ENCODE measurements around the gene LHPP. TPM values are rescaled to one million over a fixed set of nuclear protein-coding genes. Genes with fewer than 3 reads are reported as not detected.
A peak's percentile ranks its signal among the peaks of the same experiment; 100 is the strongest.

Gene LHPP
- total and polyA plus RNA-seq, 4 experiments from 2014 or later: 17.9 to 22.4 (median 19.2) TPM

- no peaks in the 10 kb centered on the region for H3K27me3 Mint-ChIP-seq
- H3K4me3 Mint-ChIP-seq: peak overlapping the region in 7 of 8 donors; percentile 50 to 78 (median 62)
- peaks cover 7% of the 10 kb centered on the region for H3K36me3 ChIP-seq (ENCODE audit: insufficient read depth, low read length)
- H3K4me1 ChIP-seq (ENCODE audit: insufficient read depth, low read length): peaks cover 98% of the 10 kb centered on the region
- H3K4me3 ChIP-seq (ENCODE audit: low read length in 2 of 2): no peak overlapping the region
- intact Hi-C loops (cut with micrococcal nuclease): no loop called here
- ChIA-PET CTCF (ENCODE audit: partially characterized antibody) (interaction anchor here (1.1 to 10.6 kb wide), 8 partner anchors 38 to 90 kb away, joined by 4 to 200 read pairs (median 4); no protein-coding TSS in a partner anchor), POLR2A (ENCODE audit: partially characterized antibody) (interaction anchor here (1.0 to 15.2 kb wide), 14 partner anchors 10 to 89 kb away, joined by 3 to 439 read pairs (median 4); partner anchors contain the start of gene FAM53B)
- peaks cover 5 to 22% of the 10 kb centered on the region in 2 donors for H3K36me3 Mint-ChIP-seq
- no peak for DNase-seq
- peak overlapping the region; percentile 43 for H3K27ac ChIP-seq (ENCODE audit: low read depth, low read length)
- no peaks in the 10 kb centered on the region for H3K27me3 ChIP-seq (ENCODE audit: insufficient read depth, low read length)
- H3K4me1 Mint-ChIP-seq: peaks cover 75 to 98% (median 92%) of the 10 kb centered on the region in 4 donors
- no peaks in the 10 kb centered on the region for H3K9me3 ChIP-seq (ENCODE audit: control insufficient read depth in 1 of 2, low read length in 2 of 2)
- H3K9me3 Mint-ChIP-seq: no peaks in the 10 kb centered on the region
- peak overlapping the region; percentile 74 to 95 (median 90) for H3K27ac Mint-ChIP-seq
Measured at GRCh38 chr10:124655191-124656112, 193.8 kb downstream of the LHPP start.

GRCh38 chr10:124656113-124656490 is 194.5 kb downstream of the LHPP start:
- Mint-ChIP-seq H3K27ac (peak overlapping the region; percentile 61 to 93 (median 83)), H3K27me3 (no peaks in the 10 kb centered on the region), H3K36me3 (peaks cover 5 to 18% of the 10 kb centered on the region in 2 donors), H3K4me1 (peaks cover 71 to 98% (median 91%) of the 10 kb centered on the region in 4 donors), H3K9me3 (no peaks in the 10 kb centered on the region), H3K4me3 (peak overlapping the region in 5 of 8 donors; percentile 50 to 73 (median 60))
- H3K9me3 ChIP-seq (ENCODE audit: control insufficient read depth in 1 of 2, low read length in 2 of 2): no peaks in the 10 kb centered on the region
- CTCF ChIA-PET (ENCODE audit: partially characterized antibody): interaction anchor here (1.1 to 10.6 kb wide), 3 partner anchors 38 to 62 kb away, joined by 5 to 200 read pairs (median 5); no protein-coding TSS in a partner anchor
- peaks cover 7% of the 10 kb centered on the region for H3K36me3 ChIP-seq (ENCODE audit: insufficient read depth, low read length)
- POLR2A ChIA-PET (ENCODE audit: partially characterized antibody): interaction anchor here (1.4 to 15.2 kb wide), 3 partner anchors 13 to 79 kb away, joined by 5 to 439 read pairs (median 297); no protein-coding TSS in a partner anchor
- H3K27me3 ChIP-seq (ENCODE audit: insufficient read depth, low read length): no peaks in the 10 kb centered on the region
- no peak overlapping the region for H3K4me3 ChIP-seq (ENCODE audit: low read length in 2 of 2)
- intact Hi-C loops (cut with micrococcal nuclease): no loop called here
- peak overlapping the region; percentile 43 for H3K27ac ChIP-seq (ENCODE audit: low read depth, low read length)
- peaks cover 98% of the 10 kb centered on the region for H3K4me1 ChIP-seq (ENCODE audit: insufficient read depth, low read length)
- DNase-seq: no peak

- ChIA-PET CTCF (ENCODE audit: partially characterized antibody) (interaction anchor here (2.2 to 10.8 kb wide), 3 partner anchors 8 to 89 kb away, joined by 8 to 87 read pairs (median 77); no protein-coding TSS in a partner anchor), POLR2A (ENCODE audit: partially characterized antibody) (interaction anchor here (5.2 to 25.7 kb wide), 2 partner anchors 8 to 62 kb away, joined by 50 to 439 read pairs; no protein-coding TSS in a partner anchor)
- H3K4me1 ChIP-seq (ENCODE audit: insufficient read depth, low read length): peaks cover 98% of the 10 kb centered on the region
- H3K4me1 Mint-ChIP-seq: peaks cover 71 to 98% (median 90%) of the 10 kb centered on the region in 4 donors
- no peaks in the 10 kb centered on the region for H3K9me3 ChIP-seq (ENCODE audit: control insufficient read depth in 1 of 2, low read length in 2 of 2)
- DNase-seq: no peak
- intact Hi-C loops (cut with micrococcal nuclease): no loop called here
- peak overlapping the region in 4 of 8 donors; percentile 1 to 39 (median 22) for H3K4me3 Mint-ChIP-seq
- peak overlapping the region; percentile 44 to 92 (median 74) for H3K27ac Mint-ChIP-seq
- peaks cover 7 to 18% of the 10 kb centered on the region in 2 donors for H3K36me3 Mint-ChIP-seq
- no peaks in the 10 kb centered on the region for H3K27me3 Mint-ChIP-seq
- peaks cover 7% of the 10 kb centered on the region for H3K36me3 ChIP-seq (ENCODE audit: insufficient read depth, low read length)
- no peaks in the 10 kb centered on the region for H3K9me3 Mint-ChIP-seq
- H3K27me3 ChIP-seq (ENCODE audit: insufficient read depth, low read length): no peaks in the 10 kb centered on the region
- H3K27ac ChIP-seq (ENCODE audit: low read depth, low read length): peak overlapping the region; percentile 43
- no peak overlapping the region for H3K4me3 ChIP-seq (ENCODE audit: low read length in 2 of 2)
Measured at GRCh38 chr10:124656541-124656940, 194.9 kb downstream of the LHPP start.

GRCh38 chr10:124657806-124658205 is 196.2 kb downstream of the LHPP start:
- POLR2A ChIA-PET (ENCODE audit: partially characterized antibody): interaction anchor here (0.8 to 25.7 kb wide), 16 partner anchors 9 to 75 kb away, joined by 3 to 439 read pairs (median 8); no protein-coding TSS in a partner anchor
- Histone ChIP-seq H3K4me1 (ENCODE audit: insufficient read depth, low read length) (peaks cover 92% of the 10 kb centered on the region), H3K9me3 (ENCODE audit: control insufficient read depth in 1 of 2, low read length in 2 of 2) (no peaks in the 10 kb centered on the region), H3K27ac (ENCODE audit: low read depth, low read length) (peak overlapping the region; percentile 67), H3K36me3 (ENCODE audit: insufficient read depth, low read length) (peaks cover 7% of the 10 kb centered on the region), H3K27me3 (ENCODE audit: insufficient read depth, low read length) (no peaks in the 10 kb centered on the region), H3K4me3 (ENCODE audit: low read length in 2 of 2) (peak overlapping the region; percentile 13 to 36)
- CTCF ChIA-PET (ENCODE audit: partially characterized antibody): interaction anchor here (0.9 to 10.8 kb wide), 10 partner anchors 9 to 88 kb away, joined by 3 to 87 read pairs (median 5); no protein-coding TSS in a partner anchor
- Mint-ChIP-seq H3K27ac (peak overlapping the region; percentile 88 to 98 (median 95)), H3K27me3 (no peaks in the 10 kb centered on the region), H3K9me3 (no peaks in the 10 kb centered on the region), H3K36me3 (peaks cover 9 to 18% of the 10 kb centered on the region in 2 donors), H3K4me1 (peaks cover 68 to 97% (median 84%) of the 10 kb centered on the region in 4 donors), H3K4me3 (peak overlapping the region; percentile 31 to 87 (median 78))
- intact Hi-C loops (cut with micrococcal nuclease): loop anchor here (1.0 kb wide), 1 partner anchor 10 kb away; no protein-coding TSS in a partner anchor
- DNase-seq: peak; percentile 60 to 79 (median 77)

GRCh38 chr10:124658591-124659242 is 197.1 kb downstream of the LHPP start:
- H3K27ac ChIP-seq (ENCODE audit: low read depth, low read length): peak overlapping the region; percentile 67

GRCh38 chr10:124659380-124659779 is 197.8 kb downstream of the LHPP start:
- H3K27ac Mint-ChIP-seq: peak overlapping the region; percentile 88 to 98 (median 95)
- peak overlapping the region; percentile 15 to 87 (median 74) for H3K4me3 Mint-ChIP-seq
- peaks cover 9 to 21% of the 10 kb centered on the region in 2 donors for H3K36me3 Mint-ChIP-seq
- H3K27me3 Mint-ChIP-seq: no peaks in the 10 kb centered on the region
- H3K9me3 Mint-ChIP-seq: no peaks in the 10 kb centered on the region
- no peaks in the 10 kb centered on the region for H3K27me3 ChIP-seq (ENCODE audit: insufficient read depth, low read length)
- H3K4me3 ChIP-seq (ENCODE audit: low read length in 2 of 2): no peak overlapping the region
- H3K9me3 ChIP-seq (ENCODE audit: control insufficient read depth in 1 of 2, low read length in 2 of 2): no peaks in the 10 kb centered on the region
- DNase-seq: peak in 2 of 5 donors; percentile 16 to 39
- CTCF ChIA-PET (ENCODE audit: partially characterized antibody): interaction anchor here (0.8 to 10.8 kb wide), 15 partner anchors 8 to 119 kb away, joined by 3 to 87 read pairs (median 5); no protein-coding TSS in a partner anchor
- POLR2A ChIA-PET (ENCODE audit: partially characterized antibody): interaction anchor here (0.8 to 25.7 kb wide), 25 partner anchors 8 to 82 kb away, joined by 3 to 439 read pairs (median 9); no protein-coding TSS in a partner anchor
- intact Hi-C loops (cut with micrococcal nuclease): no loop called here
- H3K4me1 ChIP-seq (ENCODE audit: insufficient read depth, low read length): peaks cover 91% of the 10 kb centered on the region
- peaks cover 7% of the 10 kb centered on the region for H3K36me3 ChIP-seq (ENCODE audit: insufficient read depth, low read length)
- peak overlapping the region; percentile 67 for H3K27ac ChIP-seq (ENCODE audit: low read depth, low read length)
- H3K4me1 Mint-ChIP-seq: peaks cover 64 to 96% (median 74%) of the 10 kb centered on the region in 4 donors

More at GRCh38 chr10:124658591-124659242, 197.1 kb downstream of the LHPP start:
- CTCF ChIA-PET (ENCODE audit: partially characterized antibody): interaction anchor here (0.9 to 10.8 kb wide), 14 partner anchors 9 to 118 kb away, joined by 3 to 87 read pairs (median 6); no protein-coding TSS in a partner anchor
- no peaks in the 10 kb centered on the region for H3K9me3 ChIP-seq (ENCODE audit: control insufficient read depth in 1 of 2, low read length in 2 of 2)
- H3K27me3 ChIP-seq (ENCODE audit: insufficient read depth, low read length): no peaks in the 10 kb centered on the region
- POLR2A ChIA-PET (ENCODE audit: partially characterized antibody): interaction anchor here (0.8 to 25.7 kb wide), 29 partner anchors 9 to 83 kb away, joined by 3 to 439 read pairs (median 8); no protein-coding TSS in a partner anchor
- peaks cover 91% of the 10 kb centered on the region for H3K4me1 ChIP-seq (ENCODE audit: insufficient read depth, low read length)
- Mint-ChIP-seq H3K27me3 (no peaks in the 10 kb centered on the region), H3K4me3 (peak overlapping the region; percentile 10 to 87 (median 78)), H3K4me1 (peaks cover 67 to 96% (median 77%) of the 10 kb centered on the region in 4 donors), H3K27ac (peak overlapping the region; percentile 88 to 98 (median 95)), H3K36me3 (peaks cover 9 to 20% of the 10 kb centered on the region in 2 donors), H3K9me3 (no peaks in the 10 kb centered on the region)
- intact Hi-C loops (cut with micrococcal nuclease): no loop called here
- DNase-seq: peak in 2 of 5 donors; percentile 39 to 40
- H3K36me3 ChIP-seq (ENCODE audit: insufficient read depth, low read length): peaks cover 7% of the 10 kb centered on the region
- peak overlapping the region; percentile 13 to 36 for H3K4me3 ChIP-seq (ENCODE audit: low read length in 2 of 2)

All from CD4-positive, alpha-beta memory T cell (primary cell).